Spleen (tissue), 11 donors: ENCODE data around the gene ISLR2. TPM values are rescaled to one million over a fixed set of nuclear protein-coding genes. Genes with fewer than 3 reads are reported as not detected.

Experiments
- DNase-seq: peaks from one replicate; pipeline ENCODE4 v3.0.0-alpha.2; 2020
- H3K27ac ChIP-seq, 8 donors: fragments of 200-600 bp; sonication (generic) in 7 of 8; 1 replicate in 4 of 8; 2 replicates in 4 of 8; pipeline versions ENCODE4 v1.5.0 to v1.8.0; 2016 to 2021; ENCODE audit warnings: inconsistent platforms in 4 of 8, mild to moderate bottlenecking in 4 of 8, moderate library complexity in 1 of 8
- H3K27me3 ChIP-seq, 7 donors: fragments of 200-600 bp; sonication (generic) in 6 of 7; replicated peaks in 1 of 7; 1 replicate in 4 of 7; 2 replicates in 3 of 7; pipeline versions ENCODE4 v1.5.0 to v1.8.0; 2016 to 2021; ENCODE audit warnings: inconsistent platforms in 3 of 7, mild to moderate bottlenecking in 1 of 7
- H3K36me3 ChIP-seq, 6 donors: fragments of 200-600 bp; sonication (generic) in 5 of 6; 1 replicate in 4 of 6; 2 replicates in 2 of 6; pipeline versions ENCODE4 v1.5.0 to v1.8.0; 2016 to 2021; ENCODE audit warnings: inconsistent platforms in 2 of 6
- H3K4me1 ChIP-seq, 6 donors: fragments of 200-600 bp; sonication (generic) in 5 of 6; 1 replicate in 3 of 6; 2 replicates in 3 of 6; pipeline versions ENCODE4 v1.5.0 to v1.8.0; 2016 to 2021; ENCODE audit warnings: inconsistent platforms in 3 of 6
- H3K4me3 ChIP-seq, 8 donors: fragments of 200-600 bp; sonication (generic) in 7 of 8; 1 replicate in 4 of 8; 2 replicates in 4 of 8; pipeline versions ENCODE4 v1.5.0 to v1.8.0; 2016 to 2021; ENCODE audit warnings: inconsistent platforms in 4 of 8, mild to moderate bottlenecking in 4 of 8, moderate library complexity in 2 of 8
- H3K9me3 ChIP-seq, 8 donors: fragments of 200-600 bp; sonication (generic) in 7 of 8; 1 replicate in 4 of 8; 2 replicates in 4 of 8; pipeline versions ENCODE4 v1.5.0 to v1.8.0; 2016 to 2021; ENCODE audit warnings: inconsistent platforms in 4 of 8
- CTCF ChIP-seq, 11 experiments: fragments of 200-600 bp in 7 of 11; fragments of 450-650 bp in 4 of 11; sonication (generic) in 4 of 11; IDR thresholded peaks in 8 of 11; conservative IDR thresholded peaks in 3 of 11; 1 replicate in 7 of 11; 2 replicates in 4 of 11; pipeline versions ENCODE4 v1.4.0 to v1.8.0; 2016 to 2021; ENCODE audit warnings: antibody characterized with exemption in 11 of 11, inconsistent platforms in 4 of 11, mild to moderate bottlenecking in 1 of 11
- POLR2A ChIP-seq, 3 donors: fragments of 450-650 bp; IDR thresholded peaks; one replicate each; pipeline ENCODE4 v1.5.1; 2017; ENCODE audit warnings: antibody characterized with exemption in 3 of 3, mild to moderate bottlenecking in 1 of 3
- POLR2AphosphoS5 ChIP-seq, 3 donors: sonication (generic); formaldehyde crosslinking; IDR thresholded peaks; one replicate each; pipeline ENCODE4 v1.5.1; 2017; ENCODE audit warnings: antibody characterized with exemption in 3 of 3
- WGBS, 5 donors: extraction: QIAGEN DNeasy Blood & Tissue Kit in 3 of 5; methylation state at CpG; one replicate each; pipeline versions ENCODE4 v1.1.5 to v1.1.7; 2013 to 2018; 5-methylcytosine and 5-hydroxymethylcytosine counted together
- intact Hi-C: fragments of 100-400 bp; cut with DNase I; formaldehyde crosslinking; loops from one replicate; pipeline ENCODE4 v1.15.0; 2023; ENCODE audit warnings: low total_unique reads
- polyA plus RNA-seq, 3 donors: library from polyadenylated mRNA; stranded (reverse); fragments of 200-250 nt; gene quantifications; one replicate each; pipeline ENCODE4 v1.2.1, GENCODE V29; 2013
- total RNA-seq, 7 donors: library from RNA; depleted of rRNA in 3 of 7; stranded (reverse); fragments of >200 nt in 3 of 7; fragmentation: NEBNext Ultra II Directional in 4 of 7; extraction: Animal tissue kit (Norgen Biotek cat#: 25700) in 4 of 7; gene quantifications; one replicate each; pipeline versions ENCODE4 v1.1.0 to v1.2.1, GENCODE V29; 2016 to 2021
- donor health status: healthy with polysubstance abuse.
- donor health status: DM: no; HTN: no; CAD: no; lungs with moderate emphysema.
- donor health status: DM: no; HTN: no; CAD: no.
- donor health status: Bipolar disorder and iron deficiency.
- donor health status: healthy.
- donor health status: DM: no; HTN: no; CAD: no.
- donor health status: DM: yes; HTN: yes; CAD: no.

The ISLR2 gene
- total and polyA plus RNA-seq, 10 donors: 0.20 to 3.0 (median 1.2) TPM

- H3K36me3 ChIP-seq: no peaks in the 10 kb centered on the region
- TF ChIP-seq POLR2AphosphoS5 (IDR thresholded peaks at IDR 0.05): no peak
- TF ChIP-seq POLR2A (IDR thresholded peaks at IDR 0.05): no peak
- no peak for TF ChIP-seq CTCF (IDR thresholded peaks at IDR 0.05 in 8 of 11, conservative IDR thresholded peaks at IDR 0.05 in 3 of 11)
- H3K27ac ChIP-seq: peak overlapping the region in 4 of 8 donors; percentile 11 to 49 (median 14)
- no peak for DNase-seq
- H3K9me3 ChIP-seq: no peaks in the 10 kb centered on the region
- H3K4me3 ChIP-seq: no peak overlapping the region
- peaks cover 0 to 8% (median 0%) of the 10 kb centered on the region in 7 donors for H3K27me3 ChIP-seq
- intact Hi-C loops: no loop called here
- H3K4me1 ChIP-seq: peaks cover 0 to 13% (median 7%) of the 10 kb centered on the region in 6 donors
- WGBS, 5 donors: 10 to 16% (median 13%) methylated on average over 7 of the region's 7 CpGs
Observed at GRCh38 chr15:74156678-74157411, 26.5 kb downstream of the ISLR2 start.

GRCh38 chr15:74157868-74158827 is 27.8 kb downstream of the ISLR2 start:
- no peak for DNase-seq
- H3K9me3 ChIP-seq: no peaks in the 10 kb centered on the region
- WGBS, 5 donors: 89 to 94% (median 90%) methylated on average over 9 of the region's 9 CpGs
- intact Hi-C loops: no loop called here
- no peaks in the 10 kb centered on the region for H3K36me3 ChIP-seq
- H3K4me3 ChIP-seq: no peak overlapping the region
- no peak overlapping the region for H3K27ac ChIP-seq
- peaks cover 0 to 13% (median 7%) of the 10 kb centered on the region in 6 donors for H3K4me1 ChIP-seq
- peaks cover 0 to 19% (median 0%) of the 10 kb centered on the region in 7 donors for H3K27me3 ChIP-seq
- TF ChIP-seq POLR2AphosphoS5 (IDR thresholded peaks at IDR 0.05) (no peak), CTCF (IDR thresholded peaks at IDR 0.05 in 8 of 11, conservative IDR thresholded peaks at IDR 0.05 in 3 of 11) (no peak), POLR2A (IDR thresholded peaks at IDR 0.05) (no peak)

GRCh38 chr15:74158855-74159650 is 28.7 kb downstream of the ISLR2 start:
- Histone ChIP-seq H3K27ac (no peak overlapping the region), H3K4me1 (peaks cover 0 to 13% (median 7%) of the 10 kb centered on the region in 6 donors), H3K9me3 (no peaks in the 10 kb centered on the region), H3K27me3 (peaks cover 0 to 24% (median 0%) of the 10 kb centered on the region in 7 donors), H3K36me3 (no peaks in the 10 kb centered on the region), H3K4me3 (no peak overlapping the region)
- intact Hi-C loops: no loop called here
- 58 to 76% (median 67%) methylated on average over 5 of the region's 5 CpGs for WGBS, 5 donors
- TF ChIP-seq CTCF (IDR thresholded peaks at IDR 0.05 in 8 of 11, conservative IDR thresholded peaks at IDR 0.05 in 3 of 11) (no peak), POLR2AphosphoS5 (IDR thresholded peaks at IDR 0.05) (no peak), POLR2A (IDR thresholded peaks at IDR 0.05) (no peak)
- DNase-seq: no peak
